Right atrium auricular region (tissue), 2 donors: ENCODE data around the gene NIPAL1. TPM values are rescaled to one million over a fixed set of nuclear protein-coding genes. Genes with fewer than 3 reads are reported as not detected.

Experiments used
- DNase-seq: peaks from one replicate; pipeline ENCODE4 v3.0.0-alpha.2; 2019; ENCODE audit warnings: low spot score
- H3K27ac ChIP-seq, 2 donors: fragments of 200-600 bp; sonication (generic); 1 replicate in 1 of 2; 2 replicates in 1 of 2; pipeline ENCODE4 v1.5.1; 2016 to 2019
- H3K27me3 ChIP-seq, 2 donors: fragments of 200-600 bp; sonication (generic); one replicate each; pipeline versions ENCODE4 v1.5.1 to v1.6.0; 2017 to 2019
- H3K36me3 ChIP-seq: fragments of 200-600 bp; sonication (generic); one replicate; pipeline ENCODE4 v1.5.1; 2016
- H3K4me1 ChIP-seq, 2 donors: fragments of 200-600 bp; sonication (generic); one replicate each; pipeline versions ENCODE4 v1.5.1 to v1.6.0; 2017 to 2019
- H3K4me3 ChIP-seq, 2 donors: fragments of 200-600 bp; sonication (generic); 1 replicate in 1 of 2; 2 replicates in 1 of 2; pipeline ENCODE4 v1.5.1; 2017 to 2019; ENCODE audit warnings: mild to moderate bottlenecking in 1 of 2, moderate library complexity in 1 of 2
- H3K9me3 ChIP-seq, 2 donors: fragments of 200-600 bp; sonication (generic); one replicate each; pipeline ENCODE4 v1.5.1; 2019
- CTCF ChIP-seq, 2 donors: fragments of 200-600 bp; sonication (generic); IDR thresholded peaks; one replicate each; pipeline ENCODE4 v1.5.1; 2019; ENCODE audit warnings: antibody characterized with exemption in 2 of 2
- total RNA-seq, 2 donors: library from RNA; depleted of rRNA; stranded (reverse); fragments of >200 nt; gene quantifications; one replicate each; pipeline ENCODE4 v1.1.0, GENCODE V29; 2016

Gene NIPAL1
- total RNA-seq, 2 donors from 2014 or later, result 0.63 to 1.4 TPM

GRCh38 chr4:48049483-48049882 is 32.9 kb downstream of the NIPAL1 start:
- no peaks in the 10 kb centered on the region for H3K9me3 ChIP-seq
- H3K27ac ChIP-seq, result no peak overlapping the region
- no peak overlapping the region for H3K4me3 ChIP-seq
- no peaks in the 10 kb centered on the region for H3K27me3 ChIP-seq
- H3K4me1 ChIP-seq, result peaks cover 0 to 12% of the 10 kb centered on the region in 2 donors
- no peak for TF ChIP-seq CTCF (IDR thresholded peaks at IDR 0.05)
- H3K36me3 ChIP-seq, result no peaks in the 10 kb centered on the region
- DNase-seq, result no peak

GRCh38 chr4:48051078-48051477 is 34.5 kb downstream of the NIPAL1 start:
- DNase-seq, result no peak
- Histone ChIP-seq H3K4me3 (no peak overlapping the region), H3K27me3 (no peaks in the 10 kb centered on the region), H3K4me1 (peaks cover 0 to 12% of the 10 kb centered on the region in 2 donors), H3K27ac (no peak overlapping the region), H3K9me3 (no peaks in the 10 kb centered on the region), H3K36me3 (no peaks in the 10 kb centered on the region)
- no peak for TF ChIP-seq CTCF (IDR thresholded peaks at IDR 0.05)

DNA sequence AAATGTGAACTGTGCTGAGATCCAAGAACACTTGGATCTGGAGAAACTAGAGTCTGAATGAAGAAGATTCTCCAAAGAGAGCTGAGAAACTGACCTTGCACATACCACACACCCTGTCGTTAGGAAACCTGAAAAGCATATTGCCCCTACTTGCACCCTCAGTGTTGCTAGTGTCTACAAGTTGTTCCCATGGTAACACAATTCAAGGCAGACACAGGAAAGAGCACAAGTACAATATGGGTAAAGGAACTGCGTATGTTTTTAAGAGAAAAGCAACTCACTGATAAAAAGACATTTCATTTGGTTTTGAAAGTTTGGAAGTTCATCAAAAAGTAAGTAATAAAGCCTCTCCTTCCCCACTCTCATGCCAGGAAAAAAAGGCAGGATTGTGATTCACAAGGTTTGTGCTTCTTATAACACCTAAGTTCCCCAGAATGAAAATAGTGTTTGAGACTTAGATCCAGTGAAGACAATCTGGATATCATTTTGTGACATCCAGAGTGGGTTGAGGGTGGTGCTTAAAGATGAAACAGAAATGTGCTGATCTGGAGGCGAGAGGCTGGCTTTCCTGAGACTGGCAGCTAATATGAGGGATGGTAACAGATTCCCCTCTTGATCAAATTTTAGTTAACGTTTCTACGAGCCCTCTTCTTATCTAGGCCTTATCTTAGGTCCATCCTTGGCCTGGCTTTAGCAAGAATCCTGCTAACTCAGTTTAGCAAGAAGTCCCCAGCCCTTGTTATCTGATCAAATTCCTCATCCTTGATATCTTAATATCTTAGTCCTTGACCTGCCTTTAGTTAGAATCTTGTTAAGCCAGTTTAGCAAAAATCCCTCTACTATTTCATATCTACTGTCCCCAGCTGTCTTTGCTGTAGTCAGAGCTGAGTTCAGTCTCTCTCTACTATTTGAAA is 42.3 kb downstream of the NIPAL1 start:
- Histone ChIP-seq H3K36me3 (no peaks in the 10 kb centered on the region), H3K9me3 (no peaks in the 10 kb centered on the region), H3K4me3 (no peak overlapping the region), H3K27me3 (no peaks in the 10 kb centered on the region), H3K27ac (no peak overlapping the region), H3K4me1 (no peaks in the 10 kb centered on the region)
- no peak for DNase-seq
- TF ChIP-seq CTCF (IDR thresholded peaks at IDR 0.05), result no peak

DNA sequence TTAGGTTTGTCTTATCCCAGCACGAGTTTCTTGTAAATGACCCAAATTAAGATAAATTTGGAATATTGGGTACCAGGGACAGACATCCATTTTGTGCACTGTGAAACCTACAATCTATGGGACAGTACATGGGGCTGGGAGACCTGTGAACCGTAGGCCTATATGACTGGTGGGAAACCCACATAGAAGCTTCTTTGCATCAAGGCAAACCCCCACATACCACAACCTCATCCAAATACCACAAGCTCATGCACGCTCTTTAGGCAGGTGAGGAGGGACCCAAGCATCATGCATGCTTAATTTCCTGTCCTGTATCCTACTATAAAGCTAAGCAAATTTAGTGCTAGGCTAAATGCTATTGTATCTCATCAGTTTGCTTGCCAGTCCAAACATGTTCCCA is 47.8 kb downstream of the NIPAL1 start:
- DNase-seq, result no peak
- no peaks in the 10 kb centered on the region for H3K9me3 ChIP-seq
- no peak for TF ChIP-seq CTCF (IDR thresholded peaks at IDR 0.05)
- no peak overlapping the region for H3K4me3 ChIP-seq
- H3K27ac ChIP-seq, result no peak overlapping the region
- no peaks in the 10 kb centered on the region for H3K36me3 ChIP-seq
- no peaks in the 10 kb centered on the region for H3K27me3 ChIP-seq
- no peaks in the 10 kb centered on the region for H3K4me1 ChIP-seq

GRCh38 chr4:48065587-48066052 is 49.0 kb downstream of the NIPAL1 start:
- no peaks in the 10 kb centered on the region for H3K27me3 ChIP-seq
- no peaks in the 10 kb centered on the region for H3K9me3 ChIP-seq
- H3K4me1 ChIP-seq, result no peaks in the 10 kb centered on the region
- H3K27ac ChIP-seq, result no peak overlapping the region
- no peaks in the 10 kb centered on the region for H3K36me3 ChIP-seq
- no peak for DNase-seq
- no peak overlapping the region for H3K4me3 ChIP-seq
- TF ChIP-seq CTCF (IDR thresholded peaks at IDR 0.05), result no peak
